GM23338 (cell line): Measurements from ENCODE around the gene CXXC5. TPM values are rescaled to one million over a fixed set of nuclear protein-coding genes. Genes with fewer than 3 reads are reported as not detected.

Experiments
- ATAC-seq: fragments of 200-7000 bp; cut with Tn5 transposase; 3 replicates; pipeline ENCODE4 v1.9.1; 2020
- DNase-seq: peaks from one replicate; pipeline ENCODE4 v3.0.0-alpha.2; 2015; ENCODE audit warnings: low spot score
- H2AFZ ChIP-seq: fragments of 200-600 bp; sonication (generic); 2 replicates; pipeline ENCODE4 v1.8.0; 2016; ENCODE audit warnings: antibody characterized with exemption, mild to moderate bottlenecking, moderate library complexity
- H3F3A ChIP-seq: fragments of 200-600 bp; sonication (generic); replicated peaks from 2 replicates; pipeline ENCODE4 v1.8.0; 2017; ENCODE audit warnings: antibody characterized with exemption, mixed run types, low read depth
- H3K27ac ChIP-seq: fragments of 200-600 bp; sonication (generic); 2 replicates; pipeline ENCODE4 v1.6.1; 2016; ENCODE audit warnings: low read depth
- H3K27me3 ChIP-seq: fragments of 200-600 bp; sonication (generic); 2 replicates; pipeline ENCODE4 v1.8.0; 2016; ENCODE audit warnings: mild to moderate bottlenecking, mixed run types, moderate library complexity; ENCODE audit not compliant: insufficient read depth
- H3K36me3 ChIP-seq: fragments of 200-600 bp; sonication (generic); 2 replicates; pipeline ENCODE4 v1.8.0; 2016; ENCODE audit warnings: mild to moderate bottlenecking; ENCODE audit not compliant: insufficient read depth
- H3K4me1 ChIP-seq: fragments of 200-600 bp; sonication (generic); 2 replicates; pipeline ENCODE4 v1.8.0; 2016; ENCODE audit warnings: mild to moderate bottlenecking, moderate library complexity; ENCODE audit not compliant: insufficient read depth
- H3K4me2 ChIP-seq: fragments of 200-600 bp; sonication (generic); 2 replicates; pipeline ENCODE4 v1.7.1; 2017; ENCODE audit warnings: mixed run types
- H3K4me3 ChIP-seq: fragments of 200-600 bp; sonication (generic); 2 replicates; pipeline ENCODE4 v1.6.1; 2016; ENCODE audit warnings: mixed run types
- H3K79me2 ChIP-seq: fragments of 200-600 bp; sonication (generic); replicated peaks from 2 replicates; pipeline ENCODE4 v1.8.0; 2017; ENCODE audit warnings: mild to moderate bottlenecking; ENCODE audit not compliant: insufficient read depth
- H3K9me2 ChIP-seq: fragments of 200-600 bp; sonication (generic); 2 replicates; pipeline ENCODE4 v1.8.0; 2017; ENCODE audit not compliant: insufficient read depth
- H4K20me1 ChIP-seq: fragments of 200-600 bp; sonication (generic); replicated peaks from 2 replicates; pipeline ENCODE4 v1.8.0; 2017; ENCODE audit warnings: mild to moderate bottlenecking; ENCODE audit not compliant: insufficient read depth
- H3K27ac Mint-ChIP-seq: 2 replicates; pipeline ENCODE4 v1.8.0; 2020; ENCODE audit warnings: inconsistent platforms, mild to moderate bottlenecking, moderate library complexity, mixed read lengths
- H3K27me3 Mint-ChIP-seq: 3 replicates; pipeline ENCODE4 v1.8.0; 2022; ENCODE audit warnings: low read depth, mild to moderate bottlenecking, moderate library complexity, mixed read lengths, inconsistent platforms; ENCODE audit not compliant: insufficient read depth, poor library complexity
- H3K36me3 Mint-ChIP-seq: 3 replicates; pipeline ENCODE4 v1.8.0; 2021; ENCODE audit warnings: low read depth, mild to moderate bottlenecking, inconsistent platforms, moderate library complexity, mixed read lengths
- H3K4me1 Mint-ChIP-seq: 3 replicates; pipeline ENCODE4 v1.8.0; 2020; ENCODE audit warnings: mild to moderate bottlenecking, inconsistent platforms, mixed read lengths
- H3K4me3 Mint-ChIP-seq: 3 replicates; pipeline ENCODE4 v1.8.0; 2021; ENCODE audit warnings: moderate library complexity, mild to moderate bottlenecking, inconsistent platforms, mixed read lengths
- H3K9me3 Mint-ChIP-seq: 3 replicates; pipeline ENCODE4 v1.8.0; 2020; ENCODE audit warnings: moderate library complexity, mild to moderate bottlenecking, inconsistent platforms, mixed read lengths
- CREB1 ChIP-seq: fragments of 250-450 bp; sonication (Bioruptor Pico); IDR thresholded peaks from 2 replicates; pipeline ENCODE4 v1.5.0; 2020; ENCODE audit warnings: low read depth, mild to moderate bottlenecking, moderate library complexity
- ETS1 ChIP-seq: IDR thresholded peaks from 2 replicates; pipeline ENCODE4 v1.6.1; 2016; ENCODE audit warnings: antibody characterized with exemption
- EZH2 ChIP-seq: fragments of 200-600 bp; sonication (generic); IDR thresholded peaks from one replicate; pipeline ENCODE4 v1.8.0; 2017; ENCODE audit warnings: antibody characterized with exemption, mild to moderate bottlenecking, low read depth; ENCODE audit not compliant: unreplicated experiment
- JUNB ChIP-seq: IDR thresholded peaks from one replicate; pipeline ENCODE4 v1.6.1; 2016; ENCODE audit warnings: antibody characterized with exemption; ENCODE audit not compliant: unreplicated experiment
- NANOG ChIP-seq: IDR thresholded peaks from 2 replicates; pipeline ENCODE4 v1.6.1; 2016; ENCODE audit warnings: antibody characterized with exemption, borderline replicate concordance
- POLR2AphosphoS5 ChIP-seq: IDR thresholded peaks from 2 replicates; pipeline ENCODE4 v1.6.1; 2016; ENCODE audit warnings: antibody characterized with exemption, low read depth
- REST ChIP-seq: IDR thresholded peaks from one replicate; pipeline ENCODE4 v1.6.1; 2018; ENCODE audit warnings: antibody characterized with exemption; ENCODE audit not compliant: unreplicated experiment
- polyA plus RNA-seq: library from polyadenylated mRNA; unstranded; fragments of >200 nt; fragmentation: Nextera tagmentation; extraction: Ambion mirVana; gene quantifications from 2 replicates; pipeline ENCODE4 v1.2.1, GENCODE V29; 2016
- total RNA-seq: library from RNA; depleted of rRNA; stranded (reverse); fragments of >200 nt; shearing (Covaris generic); gene quantifications from 2 replicates; pipeline ENCODE4 v1.2.3, GENCODE V29; 2014
- TF ChIP-seq, protein P1 (sequence below), 2 experiments: fragments of 200-600 bp in 1 of 2; sonication (generic) in 1 of 2; conservative IDR thresholded peaks; 2 replicates each; pipeline versions ENCODE4 v1.5.1 to v1.6.1; 2016 to 2017; ENCODE audit warnings: antibody characterized with exemption in 2 of 2, low read depth in 2 of 2, mild to moderate bottlenecking in 2 of 2, moderate library complexity in 1 of 2

CXXC5 gene
- total and polyA plus RNA-seq, 2 experiments from 2014 or later = 63.3 to 111 TPM

- Histone ChIP-seq H3K9me2 (no peaks in the 10 kb centered on the region), H3K4me1 (peaks cover 34% of the 10 kb centered on the region), H3K27me3 (peaks cover 10% of the 10 kb centered on the region), H2AFZ (peak overlapping the region; percentile 84; the same call in 1 of the 2 replicates), H3K79me2 (no peaks in the 10 kb centered on the region), H3F3A (peaks cover 26% of the 10 kb centered on the region), H3K27ac (peak overlapping the region; percentile 88), H3K4me3 (peak overlapping the region; percentile 76), H3K36me3 (no peaks in the 10 kb centered on the region), H3K4me2 (peak overlapping the region; percentile 99), H4K20me1 (no peaks in the 10 kb centered on the region)
- Mint-ChIP-seq H3K27me3 (peaks cover 35% of the 10 kb centered on the region), H3K4me3 (peak overlapping the region; percentile 78), H3K36me3 (no peaks in the 10 kb centered on the region), H3K4me1 (peaks cover 39% of the 10 kb centered on the region), H3K27ac (no peak overlapping the region), H3K9me3 (no peaks in the 10 kb centered on the region)
- TF ChIP-seq NANOG (no peak), REST (no peak), CREB1 (no peak), EZH2 (peak; percentile 12), POLR2AphosphoS5 (peak; percentile 37), JUNB (no peak), ETS1 (no peak)
- TF ChIP-seq, protein P1, sequence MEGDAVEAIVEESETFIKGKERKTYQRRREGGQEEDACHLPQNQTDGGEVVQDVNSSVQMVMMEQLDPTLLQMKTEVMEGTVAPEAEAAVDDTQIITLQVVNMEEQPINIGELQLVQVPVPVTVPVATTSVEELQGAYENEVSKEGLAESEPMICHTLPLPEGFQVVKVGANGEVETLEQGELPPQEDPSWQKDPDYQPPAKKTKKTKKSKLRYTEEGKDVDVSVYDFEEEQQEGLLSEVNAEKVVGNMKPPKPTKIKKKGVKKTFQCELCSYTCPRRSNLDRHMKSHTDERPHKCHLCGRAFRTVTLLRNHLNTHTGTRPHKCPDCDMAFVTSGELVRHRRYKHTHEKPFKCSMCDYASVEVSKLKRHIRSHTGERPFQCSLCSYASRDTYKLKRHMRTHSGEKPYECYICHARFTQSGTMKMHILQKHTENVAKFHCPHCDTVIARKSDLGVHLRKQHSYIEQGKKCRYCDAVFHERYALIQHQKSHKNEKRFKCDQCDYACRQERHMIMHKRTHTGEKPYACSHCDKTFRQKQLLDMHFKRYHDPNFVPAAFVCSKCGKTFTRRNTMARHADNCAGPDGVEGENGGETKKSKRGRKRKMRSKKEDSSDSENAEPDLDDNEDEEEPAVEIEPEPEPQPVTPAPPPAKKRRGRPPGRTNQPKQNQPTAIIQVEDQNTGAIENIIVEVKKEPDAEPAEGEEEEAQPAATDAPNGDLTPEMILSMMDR (conservative IDR thresholded peaks at IDR 0.05; ENCODE audit: low read depth in 2 of 2) = peak; percentile 23 to 67
- ATAC-seq = peak; percentile 12
- DNase-seq = peak; percentile 81
These were observed 63.1 kb downstream of the CXXC5 start for GRCh38 chr5:139711067-139711905.
